ENCODE results near the gene MAP3K2. TPM values are rescaled to one million over a fixed set of nuclear protein-coding genes. Genes with fewer than 3 reads are reported as not detected.
A peak's percentile ranks its signal among the peaks of the same experiment; 100 is the strongest.

The MAP3K2 gene
- total RNA-seq, 4 donors from 2014 or later, result 39.4 to 95.4 (median 72.9) TPM

DNA sequence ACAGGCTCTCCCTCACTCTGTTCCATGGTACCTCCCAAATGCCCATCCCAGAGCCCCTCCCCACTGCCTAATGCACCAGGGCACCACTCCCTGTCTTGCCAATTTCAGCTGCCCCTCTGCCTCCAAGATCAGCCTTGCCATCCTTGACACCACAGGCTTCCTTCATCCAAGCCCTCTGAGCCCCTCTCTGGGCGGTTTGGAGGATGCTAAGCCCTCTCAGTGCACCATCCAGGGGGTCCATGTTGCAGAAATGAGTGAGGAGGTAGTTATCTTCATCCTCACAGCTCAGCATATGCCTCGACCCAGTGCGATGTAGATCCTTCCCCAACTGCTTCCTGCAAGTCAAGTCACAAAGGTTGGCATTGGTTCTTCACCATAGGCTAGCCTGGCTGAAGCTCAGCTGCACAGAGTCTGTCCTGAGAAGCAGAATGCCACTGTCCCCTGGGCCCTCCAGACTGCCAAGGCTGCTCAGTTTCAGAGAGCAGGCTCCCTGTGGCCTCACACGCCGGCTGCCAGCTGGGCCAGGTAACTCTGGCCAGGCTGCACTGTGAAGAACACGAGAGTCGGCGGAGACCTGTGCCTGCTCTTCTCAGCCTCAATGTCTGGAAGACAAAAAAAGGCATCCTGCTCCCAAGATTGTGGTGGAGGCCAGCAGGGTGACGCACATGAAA lies 9.9 kb upstream of the MAP3K2 start:
- intact Hi-C loops (cut with DNase I; ENCODE audit: low total_unique reads) (no loop called here), in situ Hi-C loops (cut with MboI; ENCODE audit: low pct_ligation_motif_present in 1 of 4, low pct_unique_long_range_greater_than_20kb in 1 of 4, low sequenced_read_pairs in 3 of 4) (no loop called here)
- no peak overlapping the region for H3K4me3 ChIP-seq

DNA sequence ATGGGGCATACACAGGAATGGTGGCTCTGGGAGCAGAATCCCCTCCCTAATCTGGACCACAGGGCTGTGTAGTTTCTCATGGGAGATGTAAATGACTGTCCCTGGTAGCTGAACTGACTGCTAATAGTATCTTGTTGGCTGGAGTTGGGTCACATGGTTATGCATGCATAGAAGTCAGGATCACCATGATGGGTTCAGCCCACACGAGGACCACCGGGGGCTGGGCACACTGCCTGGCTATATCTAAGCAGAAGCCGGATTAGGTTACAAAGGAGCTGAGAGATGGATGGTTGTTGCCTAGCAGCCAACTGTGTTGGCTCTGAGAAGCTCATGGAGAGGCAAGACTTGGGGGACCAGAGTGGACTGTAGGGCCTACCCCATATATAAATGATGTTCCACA lies 6.7 kb upstream of the MAP3K2 start:
- Histone ChIP-seq H3K4me3 (no peak overlapping the region), H3K27me3 (no peaks in the 10 kb centered on the region), H3K27ac (no peak overlapping the region), H3K36me3 (no peaks in the 10 kb centered on the region), H3K4me1 (peaks cover 5 to 10% (median 9%) of the 10 kb centered on the region in 4 donors), H3K9me3 (no peaks in the 10 kb centered on the region)
- DNase-seq, result no peak
- TF ChIP-seq, protein P1, sequence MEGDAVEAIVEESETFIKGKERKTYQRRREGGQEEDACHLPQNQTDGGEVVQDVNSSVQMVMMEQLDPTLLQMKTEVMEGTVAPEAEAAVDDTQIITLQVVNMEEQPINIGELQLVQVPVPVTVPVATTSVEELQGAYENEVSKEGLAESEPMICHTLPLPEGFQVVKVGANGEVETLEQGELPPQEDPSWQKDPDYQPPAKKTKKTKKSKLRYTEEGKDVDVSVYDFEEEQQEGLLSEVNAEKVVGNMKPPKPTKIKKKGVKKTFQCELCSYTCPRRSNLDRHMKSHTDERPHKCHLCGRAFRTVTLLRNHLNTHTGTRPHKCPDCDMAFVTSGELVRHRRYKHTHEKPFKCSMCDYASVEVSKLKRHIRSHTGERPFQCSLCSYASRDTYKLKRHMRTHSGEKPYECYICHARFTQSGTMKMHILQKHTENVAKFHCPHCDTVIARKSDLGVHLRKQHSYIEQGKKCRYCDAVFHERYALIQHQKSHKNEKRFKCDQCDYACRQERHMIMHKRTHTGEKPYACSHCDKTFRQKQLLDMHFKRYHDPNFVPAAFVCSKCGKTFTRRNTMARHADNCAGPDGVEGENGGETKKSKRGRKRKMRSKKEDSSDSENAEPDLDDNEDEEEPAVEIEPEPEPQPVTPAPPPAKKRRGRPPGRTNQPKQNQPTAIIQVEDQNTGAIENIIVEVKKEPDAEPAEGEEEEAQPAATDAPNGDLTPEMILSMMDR (IDR thresholded peaks at IDR 0.05), result no peak
- no peak for TF ChIP-seq EP300 (IDR thresholded peaks at IDR 0.05; ENCODE audit: low read depth)
- TF ChIP-seq POLR2AphosphoS5 (IDR thresholded peaks at IDR 0.05), result no peak
- TF ChIP-seq POLR2A (IDR thresholded peaks at IDR 0.05), result no peak
- intact Hi-C loops (cut with DNase I; ENCODE audit: low total_unique reads) (no loop called here), in situ Hi-C loops (cut with MboI; ENCODE audit: low pct_ligation_motif_present in 1 of 4, low pct_unique_long_range_greater_than_20kb in 1 of 4, low sequenced_read_pairs in 3 of 4) (no loop called here)
- 94% methylated on average over 3 of the region's 3 CpGs; no CpG with 5 or more reads in 1 of the 2 donors for WGBS, 2 donors (ENCODE audit: low coverage in 1 of 2)

More for the DNA sequence above, 9.9 kb upstream of the MAP3K2 start:
- Histone ChIP-seq H3K27me3 (no peaks in the 10 kb centered on the region), H3K27ac (peak overlapping the region in 2 of 4 donors; percentile 27 to 34), H3K4me1 (peaks cover 18 to 35% (median 31%) of the 10 kb centered on the region in 4 donors), H3K9me3 (no peaks in the 10 kb centered on the region), H3K36me3 (no peaks in the 10 kb centered on the region)
- WGBS, 2 donors (ENCODE audit: low coverage in 1 of 2), result 85% methylated on average over 9 of the region's 9 CpGs; no CpG with 5 or more reads in 1 of the 2 donors
- no peak for DNase-seq
- TF ChIP-seq, protein P1 (IDR thresholded peaks at IDR 0.05), result no peak
- no peak for TF ChIP-seq EP300 (IDR thresholded peaks at IDR 0.05; ENCODE audit: low read depth)
- TF ChIP-seq POLR2AphosphoS5 (IDR thresholded peaks at IDR 0.05), result no peak
- TF ChIP-seq POLR2A (IDR thresholded peaks at IDR 0.05), result no peak

DNA sequence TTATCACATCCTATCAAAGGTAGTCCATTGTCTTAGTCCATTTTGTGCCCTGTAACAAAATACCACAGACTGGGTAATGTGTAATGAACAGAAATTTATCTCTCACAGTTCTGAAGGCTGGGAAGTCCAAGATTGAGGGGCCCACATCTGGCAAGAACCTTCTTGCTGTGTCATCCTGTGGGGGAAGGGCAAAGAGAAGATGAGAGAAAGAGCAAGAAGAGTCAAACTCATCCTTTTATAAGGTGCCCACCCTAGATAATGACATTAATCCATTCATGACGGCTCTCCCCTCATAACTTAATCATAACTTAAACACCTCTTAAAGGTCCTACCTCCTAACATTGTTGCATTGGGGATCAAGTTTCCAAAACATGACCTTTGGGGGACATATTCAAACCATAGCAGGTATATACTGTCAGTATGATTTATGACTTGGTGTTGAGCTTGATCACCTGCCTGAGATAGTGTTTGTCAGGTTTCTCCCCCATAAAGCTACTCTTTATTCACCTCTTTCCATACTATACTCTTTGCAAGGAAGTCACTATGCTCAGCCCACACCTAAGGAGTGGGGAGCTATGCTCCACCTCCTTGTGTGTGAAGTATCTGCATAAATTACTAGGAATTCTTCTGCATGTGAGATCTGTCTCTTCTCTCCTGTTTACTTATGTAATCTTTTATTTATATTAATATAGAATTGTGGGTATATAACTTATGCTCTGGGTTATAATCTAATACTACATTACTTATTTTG lies 5.2 kb upstream of the MAP3K2 start:
- TF ChIP-seq POLR2A (IDR thresholded peaks at IDR 0.05), result no peak
- no peak for TF ChIP-seq POLR2AphosphoS5 (IDR thresholded peaks at IDR 0.05)
- TF ChIP-seq, protein P1 (IDR thresholded peaks at IDR 0.05), result no peak
- no peak for TF ChIP-seq EP300 (IDR thresholded peaks at IDR 0.05; ENCODE audit: low read depth)
- Histone ChIP-seq H3K4me3 (no peak overlapping the region), H3K4me1 (peaks cover 7 to 17% (median 12%) of the 10 kb centered on the region in 4 donors), H3K27me3 (no peaks in the 10 kb centered on the region), H3K9me3 (no peaks in the 10 kb centered on the region), H3K27ac (no peak overlapping the region), H3K36me3 (no peaks in the 10 kb centered on the region)
- no peak for DNase-seq
- WGBS, 2 donors (ENCODE audit: low coverage in 1 of 2), result 97% methylated on average over 1 of the region's 1 CpG; no CpG with 5 or more reads in 1 of the 2 donors
- in situ Hi-C loops (cut with MboI; ENCODE audit: low pct_ligation_motif_present in 1 of 4, low pct_unique_long_range_greater_than_20kb in 1 of 4, low sequenced_read_pairs in 3 of 4) (no loop called here), intact Hi-C loops (cut with DNase I; ENCODE audit: low total_unique reads) (no loop called here)

DNA sequence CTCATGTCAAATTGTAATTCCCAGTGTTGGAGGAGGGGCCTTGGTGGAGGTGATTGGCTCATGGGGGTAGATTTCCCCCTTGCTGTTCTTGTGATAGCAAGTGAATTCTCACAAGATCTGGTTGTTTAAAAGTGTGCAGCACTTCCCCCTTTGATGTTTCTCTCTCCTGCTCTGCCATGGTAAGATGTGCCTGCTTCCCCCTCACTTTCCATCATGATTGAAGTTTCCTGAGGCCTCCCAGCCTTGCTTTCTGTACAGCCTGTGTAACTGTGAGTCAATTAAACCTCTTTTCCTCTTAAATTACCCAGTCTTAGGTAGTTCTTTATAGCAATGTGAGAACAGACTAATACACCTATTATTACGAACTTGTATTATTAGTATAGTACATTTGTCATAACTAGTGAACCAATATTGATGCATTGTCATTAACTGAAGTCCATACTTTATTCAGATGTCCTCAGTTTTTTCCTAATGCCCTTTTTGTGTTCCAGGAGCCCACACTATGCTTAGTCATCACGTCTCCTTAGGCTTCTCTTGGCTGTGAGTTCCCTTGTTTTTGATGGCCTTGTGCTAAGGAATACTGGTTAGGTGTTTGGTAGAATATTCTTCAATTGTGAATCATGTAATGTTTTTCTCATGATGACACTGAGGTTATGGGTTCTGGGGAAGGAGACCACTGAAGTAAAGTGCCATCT lies 4.5 kb upstream of the MAP3K2 start:
- intact Hi-C loops (cut with DNase I; ENCODE audit: low total_unique reads) (no loop called here), in situ Hi-C loops (cut with MboI; ENCODE audit: low pct_ligation_motif_present in 1 of 4, low pct_unique_long_range_greater_than_20kb in 1 of 4, low sequenced_read_pairs in 3 of 4) (no loop called here)
- no peaks in the 10 kb centered on the region for H3K9me3 ChIP-seq
- H3K4me3 ChIP-seq, result no peak overlapping the region
- H3K27ac ChIP-seq, result no peak overlapping the region
- no peak for DNase-seq
- TF ChIP-seq POLR2AphosphoS5 (IDR thresholded peaks at IDR 0.05) (no peak), EP300 (IDR thresholded peaks at IDR 0.05; ENCODE audit: low read depth) (no peak), POLR2A (IDR thresholded peaks at IDR 0.05) (no peak)
- TF ChIP-seq, protein P1 (IDR thresholded peaks at IDR 0.05), result no peak
- peaks cover 6 to 12% (median 10%) of the 10 kb centered on the region in 4 donors for H3K4me1 ChIP-seq
- no peaks in the 10 kb centered on the region for H3K36me3 ChIP-seq
- no peaks in the 10 kb centered on the region for H3K27me3 ChIP-seq
- 88 to 100% methylated on average over 1 to 2 of the region's 2 CpGs for WGBS, 2 donors (ENCODE audit: low coverage in 1 of 2)

Measured in transverse colon (tissue), 4 donors.